Measurements from ENCODE around the gene ASTN2. TPM values are rescaled to one million over a fixed set of nuclear protein-coding genes. Genes with fewer than 3 reads are reported as not detected.

The ASTN2 gene
- total RNA-seq, 6 experiments from 2014 or later = 0.91 to 3.1 (median 2.5) TPM

DNA sequence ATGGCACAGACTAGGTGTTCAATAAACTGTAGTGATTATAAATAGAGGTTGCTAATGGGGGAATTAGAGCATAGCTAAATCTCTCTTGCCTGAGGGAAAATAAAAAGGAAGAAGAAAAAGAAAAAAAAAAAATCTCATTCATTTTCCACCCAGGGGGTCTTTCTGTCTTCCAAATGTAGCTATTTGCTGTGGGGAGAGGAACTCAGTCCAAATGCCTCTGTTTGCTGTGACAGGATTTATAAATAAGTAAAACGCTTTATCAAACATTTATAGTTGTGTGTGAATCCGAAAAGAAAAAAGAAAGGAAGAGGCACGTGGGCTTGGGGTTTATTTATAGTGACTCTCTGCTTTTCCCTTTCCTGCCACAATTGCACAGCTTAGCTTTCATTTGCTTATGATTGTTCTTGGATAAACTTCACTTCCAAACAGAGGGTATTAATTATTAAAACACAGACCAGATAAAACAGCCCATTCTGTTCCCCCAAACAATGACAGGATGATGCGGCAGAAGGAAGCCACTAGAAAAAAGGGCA is 245.7 kb downstream of the ASTN2 start:
- no peak for DNase-seq
- no peaks in the 10 kb centered on the region for H3K4me1 ChIP-seq
- TF ChIP-seq CTCF (IDR thresholded peaks at IDR 0.05) (no peak), POLR2A (IDR thresholded peaks at IDR 0.05) (no peak)
- no peak for ATAC-seq
- H3K4me3 ChIP-seq = no peak overlapping the region
- no peak overlapping the region for H3K27ac ChIP-seq
- intact Hi-C loops (cut with DNase I) = no loop called here
- no peaks in the 10 kb centered on the region for H3K27me3 ChIP-seq
- 8% methylated on average over 4 of the region's 4 CpGs for WGBS (ENCODE audit: insufficient coverage, low coverage, low lambda C conversion rate, missing lambda C conversion rate)
- no peaks in the 10 kb centered on the region for H3K9me3 ChIP-seq
- no peaks in the 10 kb centered on the region for H3K36me3 ChIP-seq

DNA sequence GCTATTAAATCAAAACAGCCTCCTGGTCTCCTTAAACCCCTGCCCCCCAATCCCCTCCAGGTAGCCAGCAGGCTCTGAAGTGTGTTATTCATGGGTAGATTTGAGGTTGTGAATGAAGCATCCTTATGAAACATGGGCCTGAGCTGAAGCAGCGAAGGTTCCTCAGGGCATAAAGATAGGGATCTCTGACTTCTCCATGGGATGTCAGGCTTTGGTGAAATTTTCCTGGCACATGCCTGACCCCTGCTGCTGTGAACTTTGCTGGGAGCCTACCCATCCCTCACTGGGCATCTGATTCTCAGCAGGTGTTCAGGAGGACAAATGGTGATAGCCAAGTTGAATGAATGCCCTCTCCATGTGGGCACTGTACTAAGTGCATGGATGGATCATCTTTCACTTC is 250.3 kb downstream of the ASTN2 start:
- no peaks in the 10 kb centered on the region for H3K9me3 ChIP-seq
- H3K4me3 ChIP-seq = no peak overlapping the region
- H3K27ac ChIP-seq = no peak overlapping the region
- no peaks in the 10 kb centered on the region for H3K4me1 ChIP-seq
- no peaks in the 10 kb centered on the region for H3K27me3 ChIP-seq
- no CpG with 5 or more reads among the region's 1 CpG for WGBS (ENCODE audit: insufficient coverage, low coverage, low lambda C conversion rate, missing lambda C conversion rate)
- no peak for TF ChIP-seq POLR2A (IDR thresholded peaks at IDR 0.05)
- TF ChIP-seq CTCF (IDR thresholded peaks at IDR 0.05) = no peak
- intact Hi-C loops (cut with DNase I) = no loop called here
- no peak for ATAC-seq
- no peaks in the 10 kb centered on the region for H3K36me3 ChIP-seq
- DNase-seq = no peak

GRCh38 chr9:117160254-117160653 is 254.6 kb downstream of the ASTN2 start:
- DNase-seq (no peak), ATAC-seq (peak in 2 of 4 donors; percentile 22 to 24)
- Histone ChIP-seq H3K9me3 (no peaks in the 10 kb centered on the region), H3K27ac (no peak overlapping the region), H3K4me3 (no peak overlapping the region), H3K27me3 (no peaks in the 10 kb centered on the region), H3K36me3 (no peaks in the 10 kb centered on the region), H3K4me1 (no peaks in the 10 kb centered on the region)
- TF ChIP-seq POLR2A (IDR thresholded peaks at IDR 0.05) = no peak
- peak in 2 of 4 donors; percentile 47 to 48 for TF ChIP-seq CTCF (IDR thresholded peaks at IDR 0.05)
- intact Hi-C loops (cut with DNase I) = no loop called here

DNA sequence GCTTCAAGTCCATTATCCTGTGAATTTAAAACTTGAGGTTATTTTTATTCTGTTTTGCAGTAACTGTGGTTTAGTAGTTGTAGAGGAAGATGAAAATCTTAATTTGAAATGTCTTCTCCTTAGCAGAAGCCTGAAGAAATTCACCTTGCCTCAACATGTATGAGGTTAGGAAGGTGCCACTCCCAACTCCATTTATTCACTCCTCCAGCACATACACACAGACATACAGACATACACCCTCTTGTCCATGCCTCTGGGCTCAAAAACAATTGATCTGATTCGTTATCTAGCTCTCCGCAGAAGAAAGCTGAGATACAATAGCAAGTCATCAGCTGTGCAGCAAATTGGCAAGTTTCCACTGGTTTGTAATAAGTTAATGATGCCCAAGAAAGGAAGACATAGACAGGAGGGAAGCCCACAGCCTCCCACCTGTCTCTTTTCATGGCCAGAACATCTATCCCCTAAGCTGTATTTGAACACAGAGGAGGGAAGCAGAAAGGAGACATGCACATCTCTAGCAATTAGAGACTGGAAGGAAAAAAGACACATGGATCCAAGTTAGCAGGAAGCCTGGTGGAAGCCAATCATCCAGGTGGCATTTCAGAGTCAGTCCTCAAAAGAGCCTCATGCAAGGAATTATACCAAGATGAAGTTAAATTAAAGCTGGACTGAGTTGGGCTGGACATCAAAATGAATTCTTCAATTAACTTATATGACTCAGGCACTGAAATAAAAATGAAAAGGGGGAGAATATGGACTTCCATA is 257.9 kb downstream of the ASTN2 start:
- intact Hi-C loops (cut with DNase I) = no loop called here
- no peak overlapping the region for H3K4me3 ChIP-seq
- no peaks in the 10 kb centered on the region for H3K4me1 ChIP-seq
- DNase-seq (no peak), ATAC-seq (no peak)
- 67% methylated on average over 2 of the region's 2 CpGs for WGBS (ENCODE audit: insufficient coverage, low coverage, low lambda C conversion rate, missing lambda C conversion rate)
- no peaks in the 10 kb centered on the region for H3K27me3 ChIP-seq
- no peak for TF ChIP-seq POLR2A (IDR thresholded peaks at IDR 0.05)
- TF ChIP-seq CTCF (IDR thresholded peaks at IDR 0.05) = no peak
- H3K36me3 ChIP-seq = no peaks in the 10 kb centered on the region
- H3K27ac ChIP-seq = no peak overlapping the region
- no peaks in the 10 kb centered on the region for H3K9me3 ChIP-seq

Measured in right lobe of liver (tissue), 6 donors.